HG03469 (cell line): ENCODE results near the gene DTL.

Source experiments
- ATAC-seq: cut with Tn5 transposase; IDR thresholded peaks from one replicate; pipeline ENCODE4 v1.9.1; 2021; ENCODE audit warnings: mild to moderate bottlenecking, moderate library complexity, moderate number of reproducible peaks; ENCODE audit not compliant: unreplicated experiment

The DTL gene

DNA sequence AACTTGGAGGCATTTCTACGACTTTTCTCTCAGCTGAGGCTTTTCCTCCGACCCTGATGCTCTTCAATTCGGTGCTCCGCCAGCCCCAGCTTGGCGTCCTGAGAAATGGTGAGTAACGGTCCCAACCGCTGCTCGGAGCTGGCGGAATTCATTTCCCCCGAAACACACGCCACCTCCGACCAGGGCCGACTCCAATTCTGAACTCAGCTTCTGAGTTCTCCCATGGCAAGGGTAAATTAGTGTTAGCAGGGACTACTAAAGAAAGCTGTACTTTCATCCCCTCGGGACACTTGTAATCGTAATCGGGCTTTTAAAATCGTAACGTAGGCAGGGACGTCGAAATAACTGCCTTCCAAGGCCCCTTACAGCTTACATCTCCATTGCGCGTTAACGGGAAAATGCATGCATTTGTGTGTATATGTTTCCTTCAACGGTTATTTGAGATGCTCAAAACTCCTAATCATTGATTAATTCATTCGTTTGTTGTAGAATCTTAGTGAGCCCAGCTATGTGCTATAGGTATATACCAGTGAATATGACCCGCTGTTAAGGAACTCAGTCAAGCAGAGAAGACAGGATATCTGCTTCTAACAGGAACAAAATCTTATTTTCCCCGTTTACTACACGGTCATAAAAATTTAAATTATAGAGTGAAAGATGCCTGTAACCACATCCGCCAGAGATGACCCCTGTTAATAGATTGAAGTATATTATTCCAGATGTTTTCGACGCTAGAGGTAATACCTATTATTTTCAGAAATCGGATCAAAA is 472 bp downstream of the DTL start:
- ATAC-seq: no peak

DNA sequence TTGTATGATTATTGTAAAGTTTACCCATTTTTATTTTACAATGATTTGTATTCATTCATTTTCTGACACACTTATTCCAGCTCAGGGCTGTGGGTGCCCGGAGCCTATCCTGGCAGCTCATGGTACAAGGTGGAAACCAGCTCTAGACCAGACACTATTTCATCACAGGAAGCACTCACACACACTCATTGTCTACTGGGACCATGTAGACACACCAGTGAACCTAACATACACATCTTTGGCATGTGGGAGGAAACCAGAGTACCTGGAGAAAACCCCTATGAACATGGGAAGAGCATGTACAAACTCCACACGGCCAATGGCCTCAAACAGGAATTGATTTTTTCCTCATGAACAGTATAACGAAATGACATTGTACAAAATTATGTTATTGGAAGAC is 2.4 kb downstream of the DTL start:
- no peak for ATAC-seq

DNA sequence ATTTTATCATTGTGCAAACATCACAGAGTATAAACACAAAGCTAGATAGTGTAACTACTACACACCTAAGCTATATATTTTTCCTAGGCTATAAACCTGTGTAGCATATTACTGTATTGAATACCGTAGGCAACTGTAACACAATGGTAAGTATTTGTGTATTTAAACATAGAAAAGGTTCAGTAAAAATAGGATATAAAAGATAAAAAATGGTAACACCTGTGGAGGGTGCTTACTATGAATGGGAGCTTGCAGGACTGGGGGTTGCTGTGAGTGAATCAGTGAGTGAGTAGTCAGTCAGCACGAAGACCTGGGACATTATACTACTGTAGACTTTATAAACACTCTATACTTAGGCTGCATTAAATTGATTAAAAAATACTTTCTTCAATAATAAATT is 4.1 kb downstream of the DTL start:
- no peak for ATAC-seq

DNA sequence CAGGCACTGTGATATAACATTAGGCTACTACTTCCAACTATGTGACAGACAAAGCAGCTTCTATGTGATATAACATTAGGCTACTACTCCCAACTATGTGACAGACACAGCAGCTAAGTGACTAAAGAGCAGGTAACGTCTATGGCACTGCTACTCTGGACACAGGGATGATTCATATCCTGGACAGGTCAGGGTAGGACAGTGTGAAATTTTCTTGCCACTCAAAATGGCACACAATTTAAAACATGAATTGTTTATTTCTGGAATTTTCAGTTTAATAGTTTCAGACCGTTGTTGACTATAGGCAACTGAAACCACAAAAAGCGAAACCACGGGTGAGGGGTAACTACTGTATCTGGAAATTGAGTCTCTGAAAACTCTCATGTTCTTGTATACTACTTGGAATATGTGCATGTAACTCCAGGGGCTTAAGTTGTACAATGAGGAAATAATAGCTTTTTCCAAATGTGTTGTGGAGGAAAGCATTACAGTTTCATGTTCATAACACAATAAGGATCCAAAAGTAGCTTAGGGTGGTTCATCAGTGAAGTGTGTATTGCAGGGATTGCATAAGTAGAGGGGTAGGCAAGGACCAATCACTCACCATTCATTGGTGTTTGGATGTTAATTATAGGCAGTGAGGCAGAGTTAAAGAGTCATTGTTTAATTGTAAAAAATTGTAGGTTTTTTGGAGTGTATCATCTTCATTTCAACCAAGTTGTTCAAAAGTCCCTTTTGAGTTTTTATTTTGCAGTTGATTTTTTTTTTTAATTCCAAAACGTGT is 5.3 kb downstream of the DTL start:
- no peak for ATAC-seq

DNA sequence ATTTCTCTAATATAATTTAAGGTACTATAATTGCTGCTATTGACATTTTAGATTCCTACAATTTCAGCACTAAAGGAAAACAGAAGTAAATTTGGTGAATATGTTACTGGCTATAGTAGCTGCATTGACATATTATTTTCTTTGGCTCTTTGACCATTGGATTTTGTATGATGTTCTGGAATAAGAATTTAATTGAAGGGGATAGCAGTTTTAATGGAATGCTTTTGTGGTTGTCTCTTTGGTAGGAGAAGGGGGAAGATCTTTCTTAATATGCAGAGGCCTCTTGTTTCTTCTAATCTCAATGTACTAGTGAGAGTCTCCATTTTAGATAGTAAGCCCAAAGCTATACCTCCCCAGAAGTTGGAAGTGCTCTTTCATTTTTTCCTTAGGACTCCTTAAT is 6.9 kb downstream of the DTL start:
- no peak for ATAC-seq

DNA sequence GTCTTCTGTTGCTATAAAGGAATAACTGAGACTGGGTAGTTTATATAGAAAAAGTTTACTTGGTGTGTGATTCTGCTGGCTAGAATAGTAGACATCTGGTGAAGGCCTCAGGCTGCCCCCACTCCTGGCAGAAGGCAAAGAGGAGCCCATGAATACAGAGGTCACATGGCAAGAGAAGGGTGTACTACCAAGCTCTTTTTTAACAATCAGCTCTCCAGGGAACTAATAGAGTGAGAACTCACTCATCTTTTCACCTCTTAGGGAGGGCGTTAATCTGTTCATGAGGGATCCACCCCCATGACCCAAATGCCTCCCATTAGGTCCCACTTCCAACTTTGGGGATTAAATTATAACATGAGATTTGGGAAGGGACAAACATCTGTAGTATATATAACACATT is 9.3 kb downstream of the DTL start:
- ATAC-seq: no peak

DNA sequence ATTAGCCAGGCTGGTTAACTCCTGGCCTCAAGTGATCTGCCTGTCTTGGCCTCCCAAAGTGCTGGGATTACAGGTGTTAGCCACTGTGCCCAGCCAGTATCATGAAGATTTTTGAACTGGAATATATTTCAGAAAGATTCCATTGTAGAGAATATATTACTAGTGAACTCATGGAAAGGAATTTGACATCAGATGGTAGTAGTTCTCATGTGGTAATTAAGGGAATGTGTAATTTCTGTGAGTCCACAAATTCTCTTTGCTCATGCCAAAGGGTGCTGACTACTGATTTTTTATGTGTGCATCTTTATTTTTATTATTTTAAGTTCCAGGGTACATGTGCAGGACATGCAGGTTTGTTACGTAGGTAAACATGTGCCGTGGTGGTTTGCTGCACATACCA is 10.4 kb downstream of the DTL start:
- ATAC-seq: no peak

DNA sequence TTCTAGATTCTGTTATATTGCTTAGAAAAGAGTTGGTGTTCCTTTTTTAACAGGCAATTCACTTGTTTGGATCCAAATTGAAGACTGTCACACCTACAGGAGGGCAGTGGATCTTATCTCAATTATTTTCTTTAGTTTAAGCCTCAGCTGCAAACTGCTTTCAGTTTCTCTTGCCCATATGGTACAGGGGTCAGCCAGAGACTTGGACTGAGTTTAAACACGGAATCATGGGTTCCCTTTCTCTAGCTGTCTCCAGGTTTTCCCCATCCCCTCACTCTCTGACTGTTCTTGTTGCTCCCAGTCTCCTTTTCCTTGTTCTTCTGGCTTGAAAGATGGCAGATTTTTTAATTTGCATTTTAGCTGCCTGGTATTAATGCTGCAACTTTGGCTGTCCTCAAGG is 18.4 kb downstream of the DTL start:
- ATAC-seq: no peak

DNA sequence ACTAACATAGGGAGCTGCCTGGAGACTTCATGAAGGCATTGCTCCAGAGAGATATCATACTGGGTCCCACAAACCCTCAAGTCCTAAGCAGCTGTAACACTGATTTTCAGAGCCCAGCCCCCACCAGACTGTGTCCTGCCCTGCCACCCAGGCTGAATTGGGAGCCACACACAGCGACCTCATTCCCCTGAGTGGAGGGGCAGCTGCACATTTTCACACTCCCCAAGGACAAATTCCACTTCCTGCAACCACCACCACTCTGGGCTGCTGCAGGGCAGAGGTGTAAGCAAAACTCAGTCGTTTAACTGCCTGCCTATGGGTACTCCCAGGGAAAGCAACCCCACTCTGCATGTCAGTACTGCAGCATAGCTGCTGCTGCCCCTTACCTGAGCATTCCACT is 19.8 kb downstream of the DTL start:
- no peak for ATAC-seq

DNA sequence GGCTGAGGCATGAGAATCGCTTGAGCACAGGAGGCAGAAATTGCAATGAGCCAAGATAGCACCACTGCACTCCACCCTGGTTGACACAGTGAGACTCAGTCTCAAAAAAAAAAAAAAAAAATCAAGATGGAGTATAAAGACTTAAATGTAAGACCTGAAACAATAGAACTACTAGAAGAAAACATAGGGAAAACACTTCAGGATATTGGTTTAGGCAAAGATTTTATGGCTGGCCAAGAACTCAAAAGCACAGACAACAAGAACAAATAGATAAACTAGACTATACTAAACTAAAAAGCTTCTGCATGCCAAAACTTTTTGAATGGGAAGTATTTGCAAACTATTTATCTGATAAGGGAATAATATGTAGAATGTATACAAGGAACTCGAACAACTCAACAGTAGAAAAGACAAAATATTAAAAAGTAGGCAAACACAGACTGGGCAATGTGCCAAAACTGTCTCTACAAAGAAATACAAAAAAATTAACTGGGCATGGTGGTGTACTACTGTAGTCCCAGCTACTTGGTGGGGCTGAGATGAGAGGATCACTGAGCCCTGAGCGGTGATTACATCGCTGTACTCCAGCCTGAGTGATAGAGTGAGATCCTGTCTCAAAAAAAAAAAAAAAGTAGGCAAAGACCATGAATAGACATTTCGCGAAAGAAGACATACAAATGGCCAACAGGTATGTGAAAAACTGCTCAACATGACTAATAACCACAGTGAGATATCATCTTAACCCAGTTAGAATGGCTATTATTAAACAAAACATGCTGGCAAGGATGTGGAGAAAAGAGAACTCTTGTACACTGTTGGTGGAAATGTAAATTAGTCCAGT is 25.3 kb downstream of the DTL start:
- ATAC-seq: no peak

DNA sequence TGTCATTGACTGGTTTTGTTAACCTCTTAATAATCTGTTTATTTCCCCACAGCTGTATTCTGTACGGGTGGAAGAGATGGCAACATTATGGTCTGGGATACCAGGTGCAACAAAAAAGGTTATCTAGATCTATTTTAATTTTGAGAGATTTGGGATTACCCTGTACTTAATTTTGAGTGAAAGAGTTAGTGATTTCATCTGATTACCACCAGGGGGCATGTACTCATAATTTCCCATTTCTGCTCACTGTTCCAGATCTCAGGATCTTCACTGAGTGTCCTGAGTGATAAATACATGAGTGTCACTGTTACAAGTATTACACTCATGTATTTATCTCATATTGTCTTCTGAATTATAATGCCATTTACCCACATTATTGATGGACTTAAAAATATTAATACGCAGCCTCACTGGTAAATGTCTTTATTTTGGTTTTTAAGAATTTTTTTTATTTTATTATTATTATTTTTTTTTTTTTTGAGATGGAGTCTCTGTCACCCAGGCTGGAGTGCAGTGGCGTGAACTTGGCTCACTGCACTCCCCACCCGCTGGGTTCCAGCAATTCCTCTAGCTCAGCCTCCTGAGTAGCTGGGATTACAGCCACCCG is 27.4 kb downstream of the DTL start:
- ATAC-seq: no peak

DNA sequence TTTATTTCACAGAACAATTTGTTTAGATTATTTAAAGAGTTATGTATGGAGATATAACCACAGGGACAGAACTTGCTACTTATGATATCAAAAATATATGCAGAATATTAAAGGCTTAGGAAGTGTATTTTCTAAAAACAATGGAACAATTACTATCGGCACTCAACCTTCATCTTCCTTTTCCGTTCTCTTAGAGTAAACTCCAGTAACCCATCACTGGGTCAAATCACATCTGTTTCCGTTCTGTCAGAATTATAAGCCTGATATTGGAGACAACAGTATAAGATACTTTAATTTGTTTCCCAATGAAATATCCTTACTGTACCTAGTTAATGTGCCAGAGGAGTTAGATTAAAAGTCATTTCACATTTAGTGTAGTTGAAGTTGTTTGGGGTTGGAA is 32.2 kb downstream of the DTL start:
- ATAC-seq: no peak

DNA sequence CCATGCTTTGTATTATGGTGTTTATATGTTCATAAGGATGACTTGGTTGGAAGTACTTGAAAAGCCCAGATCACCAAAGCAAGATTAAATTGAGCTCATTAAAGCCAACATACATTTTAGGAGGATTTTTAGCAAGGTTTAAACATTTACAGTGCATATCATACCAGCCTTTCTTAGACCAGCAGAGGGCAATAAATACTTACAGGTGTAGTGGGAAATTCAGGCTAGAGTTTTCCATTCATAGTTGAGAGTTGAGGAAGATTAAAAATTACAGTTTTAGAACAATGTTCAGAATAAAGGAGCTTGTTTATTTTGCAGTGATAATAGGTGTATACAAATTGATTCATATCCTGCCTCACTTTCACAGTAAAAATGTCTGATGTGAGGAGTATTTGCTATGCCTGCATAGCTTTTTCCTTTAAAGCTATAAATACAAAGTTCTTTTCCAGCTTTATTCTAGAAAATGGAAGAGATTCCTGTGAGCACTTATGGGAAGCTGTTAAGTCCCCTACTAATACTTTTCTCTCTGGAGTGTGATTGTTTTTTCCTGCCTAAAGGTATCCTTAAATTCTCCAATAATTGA is 35.3 kb downstream of the DTL start:
- no peak for ATAC-seq

DNA sequence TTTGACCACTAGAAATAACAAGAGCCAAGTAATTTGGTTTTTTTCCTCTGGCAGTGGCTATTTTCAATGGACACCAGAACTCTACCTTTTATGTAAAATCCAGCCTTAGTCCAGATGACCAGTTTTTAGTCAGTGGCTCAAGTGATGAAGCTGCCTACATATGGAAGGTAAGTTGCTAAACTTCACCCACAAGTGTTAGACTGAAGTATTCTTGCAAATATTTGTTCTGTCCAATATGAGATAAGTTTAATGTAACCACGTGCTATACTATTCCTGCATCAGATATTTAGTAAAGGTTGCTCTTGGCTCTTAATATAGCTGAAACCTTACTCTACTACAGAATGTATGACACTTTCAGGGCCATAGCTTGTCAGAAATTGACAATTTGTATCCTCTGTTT is 36.5 kb downstream of the DTL start:
- no peak for ATAC-seq

DNA sequence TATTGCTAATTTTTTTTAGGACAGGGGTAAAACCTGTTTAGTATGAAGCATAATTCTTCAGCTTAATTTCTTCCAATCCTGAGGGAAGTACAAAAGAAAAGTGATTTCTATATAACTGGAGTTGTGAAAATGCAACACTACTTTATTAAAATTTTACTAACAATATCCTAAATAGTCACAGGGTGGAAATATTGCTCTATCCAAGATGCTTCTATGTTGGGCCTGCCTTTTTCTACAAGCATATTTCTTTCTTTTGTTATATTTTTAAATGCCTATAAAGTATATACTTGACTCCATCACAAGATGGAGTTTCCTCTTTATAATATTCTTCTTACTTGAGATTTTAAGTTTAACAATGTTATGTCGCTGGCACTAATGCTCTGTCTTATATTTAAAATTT is 37.9 kb downstream of the DTL start:
- no peak for ATAC-seq

DNA sequence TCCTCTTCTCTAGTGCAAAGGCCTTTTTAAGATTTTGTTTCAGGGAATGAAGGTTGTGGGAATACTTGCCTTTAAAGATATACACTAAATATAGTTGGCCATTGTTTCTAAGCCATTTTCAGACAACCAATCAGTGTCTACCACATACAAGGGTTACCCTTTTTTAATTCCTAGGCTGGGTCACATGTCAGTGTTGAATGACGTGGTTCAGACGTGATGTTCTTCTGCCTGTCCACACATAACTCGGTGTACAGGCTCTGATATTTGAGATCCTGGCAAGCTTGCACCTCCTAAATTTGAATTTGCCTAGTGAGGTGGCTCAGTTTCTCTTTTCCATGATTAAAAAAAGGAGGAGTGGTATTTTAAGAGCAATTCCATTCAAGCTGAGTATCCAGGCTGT is 38.8 kb downstream of the DTL start:
- no peak for ATAC-seq

DNA sequence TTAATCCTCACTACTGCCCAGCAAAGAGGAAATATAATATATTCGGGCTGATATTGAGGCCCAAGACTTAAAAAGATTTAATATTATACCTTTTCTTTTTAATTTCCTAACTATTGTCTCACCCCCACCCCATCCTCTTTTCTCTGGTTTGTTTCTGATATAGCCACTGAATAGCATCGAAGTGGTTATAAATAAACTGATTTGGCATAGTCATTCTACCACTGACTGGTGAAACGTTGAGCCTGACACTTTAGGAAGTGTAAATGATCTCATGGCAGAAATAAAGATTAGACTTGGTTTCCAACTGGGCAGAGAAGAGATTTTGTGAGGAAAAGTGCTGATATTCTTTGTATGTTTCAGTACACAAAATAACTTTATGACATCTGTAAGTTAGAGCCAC is 39.3 kb downstream of the DTL start:
- ATAC-seq: no peak

DNA sequence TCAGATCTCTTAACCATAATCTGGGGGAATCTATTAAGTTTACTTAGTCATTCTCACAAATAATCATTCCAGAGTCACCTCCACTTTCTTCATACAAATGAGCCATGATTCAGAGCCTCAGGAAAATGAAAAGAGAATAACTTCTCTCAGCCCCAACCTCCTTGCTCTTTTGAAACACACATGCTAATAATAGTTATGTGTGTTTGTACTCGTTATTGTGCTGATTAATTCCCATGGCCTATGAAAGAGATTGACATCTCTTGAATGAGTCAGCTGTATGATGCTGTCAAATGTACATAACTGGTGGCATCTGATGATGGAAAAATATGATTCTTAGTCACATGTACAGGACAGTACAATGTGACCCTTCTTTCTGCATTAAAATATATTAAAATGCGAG is 41.5 kb downstream of the DTL start:
- ATAC-seq: no peak

DNA sequence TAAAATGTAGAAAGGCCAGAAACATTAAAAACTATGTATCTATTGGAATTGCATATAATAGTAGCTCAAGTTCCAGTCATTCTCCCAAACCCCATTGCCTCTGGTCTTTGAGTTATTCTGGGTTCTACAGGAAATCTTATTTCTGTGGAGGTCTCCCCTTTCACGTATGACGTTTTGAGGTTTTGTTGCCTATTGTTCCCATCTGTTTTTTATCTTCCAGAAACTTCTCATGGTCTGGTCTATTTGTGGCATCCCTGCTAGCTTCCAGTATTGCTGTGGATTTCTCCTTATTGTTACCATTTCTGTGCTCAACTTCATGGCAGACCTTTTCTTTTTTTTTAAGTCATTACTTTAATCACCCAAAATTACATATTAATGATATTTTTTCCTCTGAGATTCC is 43.3 kb downstream of the DTL start:
- ATAC-seq: no peak

DNA sequence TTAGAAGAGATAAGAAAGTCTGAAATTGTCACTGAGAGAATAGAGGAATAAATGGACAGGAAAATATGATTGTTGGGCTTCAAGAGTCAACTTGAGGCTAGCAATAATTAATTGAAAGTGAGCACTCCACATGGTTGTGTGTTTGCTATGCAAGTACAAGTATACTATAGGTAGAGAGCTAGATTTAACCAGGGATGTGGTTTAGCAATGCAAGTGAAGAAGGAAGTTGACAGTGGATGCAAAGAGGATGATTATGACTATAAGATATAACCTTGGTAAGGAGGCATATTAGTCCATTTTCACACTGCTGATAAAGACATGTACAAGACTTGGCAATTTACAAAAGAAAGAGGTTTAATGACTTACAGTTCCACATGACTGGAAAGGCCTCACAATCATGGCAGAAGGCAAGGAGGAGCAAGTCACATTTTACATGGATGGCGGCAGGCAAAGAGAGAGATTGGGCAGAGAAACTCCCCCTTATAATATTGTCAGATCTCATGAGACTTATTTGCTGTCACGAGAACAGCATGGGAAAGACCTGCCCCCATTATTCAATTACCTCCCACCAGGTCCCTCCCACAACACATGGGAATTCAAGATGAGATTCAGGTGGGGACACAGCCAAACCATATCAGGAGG is 47.3 kb downstream of the DTL start:
- no peak for ATAC-seq
